Endometrial microvascular endothelial cells (primary cell): ENCODE data around the gene MBOAT7. TPM values are rescaled to one million over a fixed set of nuclear protein-coding genes. Genes with fewer than 3 reads are reported as not detected.
"Not testable (repeated sequence)": the region's sequence is repeated elsewhere in the genome, so short reads cannot be mapped to it uniquely, and the experiment has no call there.

ENCODE experiments used
- in situ Hi-C: cut with HindIII; loops from 2 replicates; pipeline ENCODE4 v1.10.0; 2017; ENCODE audit warnings: low sequenced_read_pairs, low pct_unique_long_range_greater_than_20kb; ENCODE audit errors: inconsistent ontology term
- total RNA-seq: library from RNA; depleted of rRNA; stranded (reverse); fragments of >200 nt; gene quantifications from one replicate; pipeline ENCODE4 v1.2.3, GENCODE V29; 2015; ENCODE audit errors: inconsistent ontology term

Gene MBOAT7
- total RNA-seq, 1 donor from 2014 or later: 303 TPM

DNA sequence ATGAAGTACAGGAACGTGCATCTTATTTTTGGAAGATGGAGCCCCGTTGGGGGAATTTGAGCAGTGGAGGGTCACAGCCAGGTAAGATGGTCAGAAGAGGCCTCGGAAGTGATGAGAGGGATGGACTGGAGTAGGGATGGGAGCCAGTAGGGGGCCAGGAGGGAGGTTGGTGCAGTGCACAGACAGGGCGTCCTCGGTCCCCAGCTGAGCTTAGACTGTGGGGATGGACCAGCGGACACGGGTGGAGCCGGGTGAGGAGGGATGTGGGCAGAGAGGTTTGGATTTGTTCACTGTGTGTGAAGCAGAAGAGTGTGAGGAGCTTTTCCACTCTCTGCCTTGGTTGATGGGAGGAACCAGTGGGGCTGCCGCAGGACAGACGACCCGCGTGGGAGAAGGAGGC is 21.9 kb upstream of the MBOAT7 start:
- in situ Hi-C loops: no loop called here

DNA sequence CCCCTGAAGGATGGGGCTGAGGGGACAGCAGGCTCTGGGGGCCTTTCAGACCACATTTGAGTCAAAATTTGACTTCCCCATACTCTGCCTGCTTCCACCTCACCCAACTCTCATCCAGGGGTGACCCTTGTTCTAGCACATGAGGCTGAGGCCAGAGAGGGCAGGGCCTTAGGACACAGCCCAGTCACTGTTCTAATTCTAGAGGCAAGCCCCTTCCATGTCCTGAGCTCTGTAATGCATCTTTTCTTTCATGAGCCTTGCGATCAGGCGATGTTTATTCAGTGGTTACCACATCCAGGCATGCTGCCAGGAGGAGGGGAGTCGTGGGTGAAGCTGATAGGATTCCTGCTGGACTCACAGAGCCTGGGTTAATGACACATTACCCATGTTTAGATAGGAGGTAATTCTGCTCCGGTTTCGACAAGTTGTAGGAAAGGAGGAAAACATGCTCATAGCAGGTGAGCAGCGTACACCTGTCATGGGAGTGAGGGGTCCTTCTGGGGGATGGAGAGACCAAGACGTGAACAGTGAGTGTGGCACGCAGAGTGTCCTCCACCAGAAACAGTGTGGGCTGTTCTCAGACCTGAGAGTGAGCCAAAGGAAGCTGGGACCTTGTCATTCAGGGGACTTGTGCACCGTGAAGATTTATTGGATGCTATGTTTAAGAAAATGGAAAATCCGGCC is 20.6 kb upstream of the MBOAT7 start:
- in situ Hi-C loops: no loop called here

DNA sequence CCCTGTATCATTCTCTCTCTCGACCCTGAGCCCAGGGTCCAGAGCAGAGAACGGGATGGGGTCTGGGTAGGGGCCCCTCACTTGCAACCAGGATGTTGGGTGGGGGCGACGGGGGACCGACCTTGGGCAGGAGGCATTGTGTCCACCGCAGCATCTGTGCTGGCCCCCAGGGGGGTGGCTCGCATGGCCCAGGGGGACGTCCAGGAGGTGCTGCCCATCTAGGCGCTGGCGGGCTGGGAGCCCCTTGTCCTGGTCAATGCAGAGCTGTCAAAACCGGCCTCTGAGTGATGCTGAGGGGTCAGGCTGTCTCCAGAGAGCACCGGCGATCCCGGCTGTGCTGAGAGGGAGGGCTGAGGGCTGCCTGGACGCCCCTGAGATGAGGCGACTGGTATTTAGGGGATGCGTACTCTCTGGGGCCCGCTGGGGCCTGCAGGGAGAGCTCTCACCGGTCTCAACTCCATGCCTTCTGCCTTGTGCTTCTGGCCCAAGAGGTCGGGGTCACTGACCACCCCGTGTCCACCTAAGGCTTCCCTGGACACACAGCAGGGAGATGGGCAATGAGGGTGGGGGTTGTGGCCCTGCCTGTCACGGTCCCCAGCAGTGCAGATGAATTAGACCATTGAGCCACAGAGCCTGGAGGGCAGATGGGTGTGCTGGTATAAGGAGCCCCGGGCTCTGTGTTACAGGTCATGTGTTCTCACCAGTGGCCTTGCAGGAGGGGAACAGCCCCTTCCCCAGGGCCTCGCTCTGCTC is 19.9 kb upstream of the MBOAT7 start:
- in situ Hi-C loops: no loop called here

DNA sequence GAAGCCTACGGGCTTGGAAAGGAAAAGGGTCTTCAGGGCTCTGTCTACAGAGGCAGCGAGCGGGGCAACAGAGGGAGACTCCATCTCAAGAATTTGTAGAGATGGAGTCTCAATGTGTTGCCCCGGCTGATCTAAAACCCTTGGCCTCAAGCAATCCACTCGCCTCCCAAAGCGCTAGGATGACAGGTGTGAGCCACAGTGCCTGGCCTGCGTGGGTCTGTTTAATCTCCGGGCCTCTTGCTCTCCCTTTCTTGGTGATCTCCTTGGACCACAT is 19.3 kb upstream of the MBOAT7 start:
- in situ Hi-C loops: no loop called here

DNA sequence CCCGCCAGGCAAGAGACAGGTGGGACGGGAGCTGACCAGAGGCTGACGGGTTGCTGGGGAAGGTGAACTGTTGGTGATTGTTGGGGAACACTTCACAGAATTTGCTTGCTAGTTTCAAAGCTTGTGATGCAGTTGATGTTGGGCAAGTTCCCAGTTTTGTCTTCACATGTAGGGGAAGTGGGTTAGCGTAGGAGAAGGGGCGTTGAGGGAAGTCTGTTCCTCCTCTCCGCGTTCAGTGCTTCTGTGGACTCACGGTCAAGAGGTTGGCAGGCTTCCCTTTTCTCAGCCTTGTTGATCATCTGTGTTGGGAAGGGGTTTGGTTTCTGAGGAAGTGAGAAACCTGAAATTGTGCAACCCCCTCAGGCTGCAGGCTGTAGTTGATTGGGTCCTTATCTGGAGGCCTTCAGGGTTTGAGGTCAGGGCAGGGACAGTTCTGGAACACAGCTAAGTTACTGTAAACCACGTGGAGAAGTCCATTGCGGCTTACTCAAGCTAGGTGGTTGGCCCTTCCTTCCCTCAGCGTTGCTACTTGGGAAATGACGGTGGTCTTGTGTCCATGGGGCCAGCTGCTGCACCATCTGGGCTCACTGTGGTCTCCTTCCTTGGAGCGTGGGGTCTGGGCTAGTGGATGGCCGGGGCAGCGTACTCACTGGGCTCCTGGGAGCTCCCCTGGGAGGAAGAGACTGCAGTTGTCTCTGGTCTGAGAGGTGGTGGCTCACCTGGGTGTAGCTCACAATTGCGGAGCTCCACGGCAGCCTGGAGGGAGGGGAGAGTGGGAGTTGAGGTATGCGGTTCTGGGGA is 18.8 kb upstream of the MBOAT7 start:
- in situ Hi-C loops: no loop called here

DNA sequence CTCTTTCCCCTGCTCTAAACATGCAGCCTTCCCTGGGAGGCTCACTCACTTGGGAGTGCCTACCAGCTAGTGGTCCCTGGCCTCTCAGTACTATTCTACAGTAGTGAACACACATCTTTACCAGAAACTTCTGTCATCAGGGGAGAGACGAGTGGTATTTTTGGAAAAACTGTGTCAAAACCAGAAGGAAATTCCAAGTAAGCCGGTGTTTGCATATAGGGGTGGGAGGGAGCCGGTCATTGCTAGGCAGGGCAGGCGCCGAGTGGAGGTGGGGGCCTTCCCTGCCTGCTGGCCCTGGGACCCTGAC is 18.2 kb upstream of the MBOAT7 start:
- in situ Hi-C loops: no loop called here

DNA sequence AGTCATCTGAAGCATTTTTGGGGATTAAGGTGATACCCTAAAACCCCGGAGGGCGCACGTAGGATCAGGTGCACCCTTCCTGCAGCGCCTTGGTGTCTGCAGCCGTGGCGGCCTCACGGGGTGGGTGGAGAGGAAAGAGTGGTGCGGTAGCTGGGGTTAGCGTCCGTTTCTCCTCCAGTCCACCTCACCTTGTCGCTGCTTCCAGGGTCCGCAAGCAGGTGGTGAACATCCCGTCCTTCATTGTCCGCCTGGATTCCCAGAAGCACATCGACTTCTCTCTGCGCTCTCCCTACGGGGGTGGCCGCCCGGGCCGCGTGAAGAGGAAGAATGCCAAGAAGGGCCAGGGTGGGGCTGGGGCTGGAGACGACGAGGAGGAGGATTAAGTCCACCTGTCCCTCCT is 17.8 kb upstream of the MBOAT7 start:
- in situ Hi-C loops: not testable (repeated sequence)

DNA sequence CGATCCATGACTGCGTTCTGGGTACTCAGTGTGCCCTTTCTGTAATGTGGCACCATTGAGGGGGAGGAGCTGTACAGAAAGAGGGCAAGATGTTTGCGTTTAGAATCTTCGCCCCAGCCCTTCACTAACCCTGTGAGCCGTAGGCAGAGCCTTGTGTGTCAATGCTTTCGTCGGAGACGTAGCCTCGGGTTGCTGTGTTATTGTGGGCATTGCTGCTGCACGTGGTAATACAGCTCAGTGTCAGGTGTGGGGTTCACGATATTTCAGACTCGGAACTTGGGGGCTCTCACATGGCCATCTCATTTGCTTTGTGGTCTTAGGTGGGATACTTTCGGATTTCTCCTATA is 17.4 kb upstream of the MBOAT7 start:
- in situ Hi-C loops: no loop called here

DNA sequence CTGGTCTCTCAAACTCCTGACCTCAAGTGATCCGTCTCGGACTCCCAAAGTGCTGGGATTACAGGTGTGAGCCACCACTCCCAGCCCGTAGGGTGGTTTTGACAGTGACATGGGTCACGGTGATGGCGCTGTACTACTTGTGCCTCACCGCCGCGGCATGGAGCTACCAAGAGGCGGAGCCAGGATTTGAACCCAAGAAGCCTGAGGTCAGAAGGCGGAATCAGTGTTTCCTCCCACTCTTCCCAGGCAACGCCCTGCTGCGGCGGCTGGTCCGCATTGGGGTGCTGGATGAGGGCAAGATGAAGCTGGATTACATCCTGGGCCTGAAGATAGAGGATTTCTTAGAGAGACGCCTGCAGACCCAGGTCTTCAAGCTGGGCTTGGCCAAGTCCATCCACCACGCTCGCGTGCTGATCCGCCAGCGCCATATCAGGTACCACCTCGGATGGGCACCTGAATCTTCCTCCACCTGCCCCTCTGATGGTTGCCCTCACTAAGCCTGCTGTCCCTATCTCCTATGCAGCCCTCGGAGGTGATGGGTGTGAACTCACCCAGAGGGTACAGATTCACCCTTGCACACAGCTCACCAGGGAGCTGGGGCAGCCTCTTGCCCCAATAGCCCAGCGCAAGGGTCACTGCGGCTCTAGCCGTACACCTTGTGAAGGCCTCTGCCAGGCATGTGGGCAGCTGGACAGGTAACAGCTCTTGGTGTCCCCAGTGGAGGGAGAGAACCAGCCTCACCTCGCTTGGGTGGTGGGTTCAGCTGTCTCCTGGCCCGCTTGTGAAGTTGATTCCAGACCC is 16.9 kb upstream of the MBOAT7 start:
- in situ Hi-C loops: no loop called here

DNA sequence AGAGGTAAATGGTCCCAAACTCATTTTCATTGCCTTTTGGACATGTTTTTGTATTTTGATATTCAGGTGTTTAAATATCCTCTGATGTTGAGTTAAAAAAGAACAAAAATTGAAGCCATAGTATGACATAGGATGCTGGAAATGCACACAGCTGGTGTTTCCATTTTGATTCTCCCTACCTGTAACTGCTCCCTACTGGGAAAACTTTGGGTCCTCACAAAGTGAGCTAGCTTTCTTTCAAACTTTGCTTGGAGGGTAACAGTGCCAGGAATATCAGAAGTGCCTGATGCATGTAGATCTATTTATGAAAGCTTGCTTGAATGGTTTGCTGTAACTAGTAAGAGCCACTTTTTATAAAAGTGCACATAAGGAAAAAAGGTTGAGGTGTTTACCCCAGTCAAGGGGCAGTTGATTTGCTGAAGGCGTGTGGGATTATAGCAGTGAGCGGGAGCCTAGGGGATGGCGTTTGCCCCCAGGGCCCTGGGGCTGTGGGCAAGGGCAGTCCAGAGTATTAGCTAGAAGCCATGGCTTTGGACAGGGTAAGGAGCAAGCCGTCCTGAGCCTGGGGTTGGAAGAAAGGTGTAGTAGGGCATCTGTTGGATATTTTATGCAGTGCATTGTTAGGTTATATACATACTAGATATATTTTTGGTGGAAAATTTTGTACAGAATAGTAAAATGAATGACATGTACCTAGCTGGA is 15.5 kb upstream of the MBOAT7 start:
- in situ Hi-C loops: no loop called here

DNA sequence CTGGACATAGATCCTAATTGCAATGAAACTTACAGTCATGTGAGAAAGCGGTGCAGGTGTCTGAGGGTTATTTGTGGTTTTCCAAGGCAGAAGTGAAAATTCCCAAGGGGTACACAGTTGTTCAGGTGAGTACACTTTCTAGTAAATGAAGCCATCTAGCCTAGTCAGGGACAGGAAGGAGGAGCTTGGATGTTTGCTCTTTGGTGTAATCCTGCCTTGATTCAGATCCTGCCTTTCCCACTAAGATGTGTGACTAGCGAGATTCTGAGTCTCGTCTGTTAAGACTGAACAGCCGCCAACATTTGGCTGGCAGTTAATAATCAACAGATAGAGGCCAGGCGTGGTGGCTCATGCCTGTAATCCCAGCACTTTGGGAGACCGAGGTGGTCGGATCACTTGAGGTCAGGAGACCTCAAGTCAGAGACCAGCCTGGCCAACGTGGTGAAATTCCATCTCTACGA is 13.8 kb upstream of the MBOAT7 start:
- in situ Hi-C loops: no loop called here

DNA sequence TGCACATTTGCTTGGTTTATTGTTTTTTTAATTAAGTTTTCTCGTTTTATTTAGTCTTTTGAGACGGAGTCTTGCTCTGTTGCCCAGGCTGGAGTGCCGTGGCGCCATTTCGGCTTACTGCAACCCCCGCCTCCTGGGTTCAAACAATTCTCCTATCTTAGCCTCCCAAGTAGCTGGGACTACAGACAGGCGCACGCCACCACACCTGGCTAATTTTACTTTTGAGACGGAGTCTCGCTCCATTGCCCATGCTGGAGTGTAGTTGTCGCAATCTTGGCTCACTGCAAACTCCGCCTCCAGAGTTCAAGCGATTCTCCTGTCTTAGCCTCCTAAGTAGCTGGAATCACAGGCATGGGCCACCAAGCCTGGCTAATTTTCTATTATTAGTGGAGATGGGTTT is 12.6 kb upstream of the MBOAT7 start:
- in situ Hi-C loops: no loop called here

DNA sequence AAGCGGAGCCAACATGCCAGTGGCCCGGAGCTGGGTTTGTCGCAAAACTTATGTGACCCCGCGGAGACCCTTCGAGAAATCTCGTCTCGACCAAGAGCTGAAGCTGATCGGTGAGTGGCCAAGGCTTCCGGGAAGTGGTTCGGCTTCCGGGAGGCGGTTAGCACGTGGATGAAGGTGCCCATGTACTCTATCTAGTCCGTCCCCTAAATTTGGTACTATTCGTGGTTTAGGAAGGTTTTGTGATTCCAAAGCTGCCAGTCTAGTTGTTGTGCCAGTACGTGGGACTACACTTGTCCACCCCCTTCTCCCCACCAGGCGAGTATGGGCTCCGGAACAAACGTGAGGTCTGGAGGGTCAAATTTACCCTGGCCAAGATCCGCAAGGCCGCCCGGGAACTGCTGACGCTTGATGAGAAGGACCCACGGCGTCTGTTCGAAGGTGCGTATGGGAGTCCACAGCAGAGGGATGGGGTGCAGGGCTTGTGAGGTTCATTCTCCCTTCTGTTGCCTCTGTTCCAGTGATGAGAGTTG is 11.9 kb upstream of the MBOAT7 start:
- in situ Hi-C loops: no loop called here

DNA sequence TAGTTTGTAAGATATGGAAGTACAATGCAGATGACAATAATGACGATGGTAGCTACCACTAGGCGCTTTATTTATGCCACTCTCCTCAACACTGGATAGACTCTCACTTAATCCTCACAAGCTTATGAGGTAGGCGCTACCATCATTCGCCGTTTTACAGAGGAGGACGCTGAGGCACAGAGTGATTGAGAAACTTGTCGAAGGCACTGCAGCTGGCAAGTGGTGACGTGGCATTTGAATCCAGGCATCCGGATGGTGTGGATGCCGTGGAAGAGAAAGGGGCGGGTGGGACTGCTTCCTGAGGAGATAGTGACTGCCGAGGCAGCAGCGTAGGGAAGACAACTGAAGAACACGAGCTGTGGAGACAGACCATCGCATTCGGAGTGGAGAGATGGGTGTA is 10.0 kb upstream of the MBOAT7 start:
- in situ Hi-C loops: no loop called here

DNA sequence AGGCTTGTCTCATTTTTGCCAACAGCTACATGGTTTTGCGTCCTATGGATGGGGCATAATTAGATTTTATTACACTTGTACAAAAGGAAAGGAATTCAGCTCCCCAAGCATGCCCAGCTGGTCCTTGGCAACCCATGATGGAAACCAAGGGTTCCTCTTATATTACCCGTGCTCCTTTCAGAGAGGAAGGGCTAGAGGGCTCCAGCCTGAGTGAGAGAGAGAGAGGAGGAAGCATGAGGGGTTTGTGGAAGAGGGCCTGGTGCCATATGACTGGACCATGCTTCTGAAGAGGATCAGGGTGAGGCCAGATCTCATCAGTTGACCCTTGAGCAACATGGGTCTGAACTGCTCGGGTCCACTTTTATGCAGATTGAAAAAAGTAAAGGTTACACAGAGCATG is 7.7 kb upstream of the MBOAT7 start:
- in situ Hi-C loops: no loop called here

DNA sequence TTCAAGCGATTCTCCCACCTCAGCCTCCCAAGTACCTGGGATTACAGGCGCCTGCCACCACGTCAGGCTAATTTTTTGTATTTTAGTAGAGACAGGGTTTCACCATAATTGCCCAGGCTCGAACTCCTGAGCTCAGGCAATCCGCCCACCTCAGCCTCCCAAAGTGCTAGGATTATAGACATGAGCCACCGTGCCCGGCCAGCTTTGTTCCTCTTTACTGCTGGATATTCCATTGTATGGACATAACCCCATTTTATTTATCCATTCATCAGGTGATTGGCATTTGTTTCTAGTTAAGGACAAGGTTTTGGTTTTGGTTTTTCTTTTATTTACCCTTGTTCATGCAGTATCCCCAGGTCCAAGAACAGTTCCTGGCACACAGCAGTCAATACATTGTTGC is 7.2 kb upstream of the MBOAT7 start:
- in situ Hi-C loops: no loop called here

DNA sequence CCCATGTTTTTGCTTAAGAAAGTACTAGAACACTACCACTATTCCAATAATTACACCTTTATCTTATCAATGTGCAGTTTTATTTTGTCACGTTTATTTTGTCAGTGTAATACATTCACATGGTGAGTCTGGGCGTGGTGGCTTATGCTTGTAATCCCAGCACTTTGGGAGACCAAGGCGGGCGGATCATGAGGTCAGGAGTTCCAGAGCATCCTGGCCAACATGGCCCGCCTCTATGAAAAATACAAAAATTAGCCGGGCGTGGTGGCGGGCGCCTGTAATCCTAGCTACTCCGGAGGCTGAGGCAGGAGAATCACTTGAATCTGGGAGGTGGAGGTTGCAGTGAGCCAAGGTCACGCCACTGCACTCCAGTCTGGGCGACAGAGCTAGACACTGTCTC is 5.1 kb upstream of the MBOAT7 start:
- in situ Hi-C loops: not testable (repeated sequence)

DNA sequence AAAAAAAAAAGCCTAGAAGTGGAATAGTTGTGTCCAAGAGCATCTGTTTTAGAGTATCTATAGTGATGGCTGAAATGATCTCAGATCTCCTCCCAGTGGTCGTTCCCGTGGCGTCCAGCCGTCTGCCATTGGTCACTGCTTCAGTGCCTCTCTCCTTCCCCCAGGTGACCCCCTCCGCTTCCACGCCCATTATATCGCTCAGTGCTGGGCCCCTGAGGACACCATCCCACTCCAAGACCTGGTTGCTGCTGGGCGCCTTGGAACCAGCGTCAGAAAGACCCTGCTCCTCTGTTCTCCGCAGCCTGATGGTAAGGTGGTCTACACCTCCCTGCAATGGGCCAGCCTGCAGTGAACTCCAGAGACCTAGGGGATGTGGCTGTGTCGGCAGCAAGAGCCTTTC is 3.6 kb upstream of the MBOAT7 start:
- in situ Hi-C loops: no loop called here
